H9 (cell line): ENCODE data around the gene CNNM1. TPM values are rescaled to one million over a fixed set of nuclear protein-coding genes. Genes with fewer than 3 reads are reported as not detected.

Experiments used
- DNase-seq: peaks from one replicate; pipeline ENCODE4 v3.0.0-alpha.2; 2017
- H2AFZ ChIP-seq: one replicate; pipeline ENCODE4 v1.6.1; 2013; ENCODE audit warnings: mild to moderate bottlenecking, low read length, control low read depth, moderate library complexity
- H2AK5ac ChIP-seq: 2 replicates; pipeline ENCODE4 v1.6.1; 2013; ENCODE audit warnings: low read length, control low read depth, mixed read lengths; ENCODE audit not compliant: insufficient read length
- H2BK120ac ChIP-seq: one replicate; pipeline ENCODE4 v1.6.1; 2013; ENCODE audit warnings: low read depth, mild to moderate bottlenecking, low read length, control low read depth, inconsistent platforms; ENCODE audit not compliant: poor library complexity, severe bottlenecking
- H2BK12ac ChIP-seq: 2 replicates; pipeline ENCODE4 v1.6.1; 2013; ENCODE audit warnings: low read length, control low read depth, mixed read lengths, low read depth; ENCODE audit not compliant: insufficient read length
- H2BK15ac ChIP-seq: 2 replicates; pipeline ENCODE4 v1.6.1; 2013; ENCODE audit warnings: low read depth, low read length, control low read depth
- H2BK20ac ChIP-seq: one replicate; pipeline ENCODE4 v1.6.1; 2013; ENCODE audit warnings: low read depth, mild to moderate bottlenecking, low read length, control low read depth, inconsistent platforms; ENCODE audit not compliant: poor library complexity, severe bottlenecking
- H2BK5ac ChIP-seq: 2 replicates; pipeline ENCODE4 v1.6.1; 2013; ENCODE audit warnings: low read length, control low read depth, mixed read lengths; ENCODE audit not compliant: insufficient read length
- H3K14ac ChIP-seq: 2 replicates; pipeline ENCODE4 v1.6.1; 2013; ENCODE audit warnings: low read length, control low read depth; ENCODE audit not compliant: insufficient read depth
- H3K18ac ChIP-seq: 2 replicates; pipeline ENCODE4 v1.6.1; 2013; ENCODE audit warnings: low read depth, mild to moderate bottlenecking, mixed read lengths, low read length, control low read depth; ENCODE audit not compliant: insufficient read length
- H3K23ac ChIP-seq: 2 replicates; pipeline ENCODE4 v1.6.1; 2013; ENCODE audit warnings: low read length, control low read depth, mixed read lengths, low read depth; ENCODE audit not compliant: insufficient read length
- H3K23me2 ChIP-seq: 2 replicates; pipeline ENCODE4 v1.6.1; 2013; ENCODE audit warnings: low read depth, mild to moderate bottlenecking, mixed read lengths, low read length, control low read depth; ENCODE audit not compliant: insufficient read length, poor library complexity, severe bottlenecking
- H3K27ac ChIP-seq: 2 replicates; pipeline ENCODE4 v1.5.1; 2013; ENCODE audit warnings: low read length, control low read depth, mixed read lengths, low read depth; ENCODE audit not compliant: insufficient read length
- H3K27me3 ChIP-seq: 2 replicates; pipeline ENCODE4 v1.6.1; 2013; ENCODE audit warnings: low read length, control low read depth, inconsistent platforms; ENCODE audit not compliant: insufficient read depth
- H3K4ac ChIP-seq: 2 replicates; pipeline ENCODE4 v1.6.1; 2013; ENCODE audit warnings: low read depth, mild to moderate bottlenecking, control low read depth, inconsistent platforms, low read length, moderate library complexity
- H3K4me1 ChIP-seq: 2 replicates; pipeline ENCODE4 v1.6.1; 2013; ENCODE audit warnings: low read length, control low read depth, inconsistent platforms; ENCODE audit not compliant: insufficient read depth
- H3K4me2 ChIP-seq: 2 replicates; pipeline ENCODE4 v1.6.1; 2013; ENCODE audit warnings: low read length, control low read depth, mixed read lengths; ENCODE audit not compliant: insufficient read length, insufficient read depth
- H3K56ac ChIP-seq: 2 replicates; pipeline ENCODE4 v1.6.1; 2013; ENCODE audit warnings: low read depth, mild to moderate bottlenecking, mixed read lengths, low read length, control low read depth; ENCODE audit not compliant: insufficient read length
- H3K79me1 ChIP-seq: 2 replicates; pipeline ENCODE4 v1.6.1; 2013; ENCODE audit warnings: low read depth, mild to moderate bottlenecking, moderate library complexity, low read length, control low read depth, inconsistent platforms; ENCODE audit not compliant: insufficient read depth, poor library complexity, severe bottlenecking
- H3K79me2 ChIP-seq: 2 replicates; pipeline ENCODE4 v1.6.1; 2013; ENCODE audit warnings: low read length, control low read depth, inconsistent platforms; ENCODE audit not compliant: insufficient read depth
- H3K9ac ChIP-seq: 2 replicates; pipeline ENCODE4 v1.6.1; 2013; ENCODE audit warnings: low read length, control low read depth, mixed read lengths; ENCODE audit not compliant: insufficient read length; ENCODE audit errors: extremely low read depth
- H3K9me3 ChIP-seq: one replicate; pipeline ENCODE4 v1.6.1; 2013; ENCODE audit warnings: low read depth, low read length, inconsistent platforms; ENCODE audit not compliant: control insufficient read depth
- H3T11ph ChIP-seq: one replicate; pipeline ENCODE4 v1.6.1; 2013; ENCODE audit warnings: mild to moderate bottlenecking, low read length, control low read depth, inconsistent platforms
- H4K20me1 ChIP-seq: one replicate; pipeline ENCODE4 v1.6.1; 2013; ENCODE audit not compliant: control insufficient read depth, insufficient read length, insufficient read depth
- H4K5ac ChIP-seq: 2 replicates; pipeline ENCODE4 v1.6.1; 2013; ENCODE audit warnings: low read depth, mild to moderate bottlenecking, mixed read lengths, low read length, control low read depth; ENCODE audit not compliant: insufficient read length
- H4K8ac ChIP-seq: replicated peaks from 2 replicates; pipeline ENCODE4 v1.6.1; 2013; ENCODE audit warnings: low read length, control low read depth, mixed read lengths, low read depth; ENCODE audit not compliant: insufficient read length
- H4K91ac ChIP-seq: 2 replicates; pipeline ENCODE4 v1.6.1; 2013; ENCODE audit warnings: low read depth, mild to moderate bottlenecking, moderate library complexity, mixed read lengths, low read length, control low read depth; ENCODE audit not compliant: insufficient read length
- H3K27ac Mint-ChIP-seq, 3 experiments: 2 replicates in 2 of 3; 3 replicates in 1 of 3; pipeline ENCODE4 v1.8.0; 2020 to 2021; ENCODE audit warnings: mixed read lengths in 3 of 3, mild to moderate bottlenecking in 1 of 3, moderate library complexity in 1 of 3
- H3K27me3 Mint-ChIP-seq: 2 replicates; pipeline ENCODE4 v1.8.0; 2021; ENCODE audit warnings: low read depth, mild to moderate bottlenecking, moderate library complexity, mixed read lengths
- H3K36me3 Mint-ChIP-seq, 3 experiments: 2 replicates in 2 of 3; 3 replicates in 1 of 3; pipeline ENCODE4 v1.8.0; 2020 to 2021; ENCODE audit warnings: low read depth in 3 of 3, mixed read lengths in 3 of 3; ENCODE audit not compliant: insufficient read depth in 1 of 3
- H3K4me1 Mint-ChIP-seq, 2 experiments: 2 replicates each; pipeline ENCODE4 v1.8.0; 2020; ENCODE audit warnings: mixed read lengths in 2 of 2
- H3K4me3 Mint-ChIP-seq, 2 experiments: 2 replicates in 1 of 2; 3 replicates in 1 of 2; pipeline ENCODE4 v1.8.0; 2020 to 2021; ENCODE audit warnings: mild to moderate bottlenecking in 2 of 2, mixed read lengths in 2 of 2, moderate library complexity in 1 of 2
- H3K9me3 Mint-ChIP-seq, 2 experiments: 2 replicates in 1 of 2; 3 replicates in 1 of 2; pipeline ENCODE4 v1.8.0; 2020; ENCODE audit warnings: mild to moderate bottlenecking in 2 of 2, mixed read lengths in 2 of 2, moderate library complexity in 1 of 2
- CTCF ChIP-seq: fragments of 200-600 bp; sonication (generic); conservative IDR thresholded peaks from 3 replicates; pipeline ENCODE4 v1.8.0; 2021; ENCODE audit warnings: antibody characterized with exemption, mild to moderate bottlenecking
- WGBS: extraction: QIAGEN DNeasy Blood & Tissue Kit; methylation state at CpG from one replicate; pipeline ENCODE4 v1.1.7; 2013; ENCODE audit warnings: missing lambda C conversion rate, low lambda C conversion rate, mixed read lengths; ENCODE audit not compliant: insufficient read length; ENCODE audit errors: extremely low coverage; 5-methylcytosine and 5-hydroxymethylcytosine counted together
- total RNA-seq: library from RNA; stranded (reverse); gene quantifications from 2 replicates; pipeline ENCODE4 v1.2.1, GENCODE V29; 2021

The CNNM1 gene
- total RNA-seq, 1 experiment from 2014 or later: 0.35 TPM

GRCh38 chr10:99315853-99316252, 13.3 kb upstream of the CNNM1 start:
- peak; percentile 29 for DNase-seq
- H3K27ac Mint-ChIP-seq: no peak overlapping the region
- WGBS: no CpG with 5 or more reads among the region's 16 CpGs

More at GRCh38 chr10:99315853-99316252, 13.3 kb upstream of the CNNM1 start:
- Mint-ChIP-seq H3K4me1 (no peaks in the 10 kb centered on the region), H3K36me3 (no peaks in the 10 kb centered on the region), H3K9me3 (peaks cover 0 to 5% of the 10 kb centered on the region in 2 experiments; a peak in 2 of 5 replicates), H3K4me3 (no peak overlapping the region), H3K27me3 (peaks cover 4% of the 10 kb centered on the region)
- H4K5ac ChIP-seq: no peak overlapping the region
- H4K91ac ChIP-seq: no peak overlapping the region
- H3K18ac ChIP-seq: no peak overlapping the region
- no peak overlapping the region for H3K14ac ChIP-seq
- H3K9me3 ChIP-seq: no peaks in the 10 kb centered on the region
- H3K4me1 ChIP-seq: no peaks in the 10 kb centered on the region
- no peaks in the 10 kb centered on the region for H3K23me2 ChIP-seq
- H3K27me3 ChIP-seq: no peaks in the 10 kb centered on the region
- no peaks in the 10 kb centered on the region for H4K20me1 ChIP-seq
- no peak for TF ChIP-seq CTCF
- H2BK120ac ChIP-seq: no peak overlapping the region
- no peak overlapping the region for H3K23ac ChIP-seq
- H2BK12ac ChIP-seq: no peak overlapping the region
- no peak overlapping the region for H2BK20ac ChIP-seq
- no peak overlapping the region for H2BK15ac ChIP-seq
- no peak overlapping the region for H2AFZ ChIP-seq
- no peak overlapping the region for H2BK5ac ChIP-seq
- H3K79me2 ChIP-seq: no peaks in the 10 kb centered on the region
- no peak overlapping the region for H3K27ac ChIP-seq
- H3K4me2 ChIP-seq: no peak overlapping the region
- no peak overlapping the region for H3K9ac ChIP-seq
- no peak overlapping the region for H3K56ac ChIP-seq
- no peak overlapping the region for H3T11ph ChIP-seq
- no peak overlapping the region for H2AK5ac ChIP-seq
- no peak overlapping the region for H3K4ac ChIP-seq
- H4K8ac ChIP-seq: no peak overlapping the region
- H3K79me1 ChIP-seq: no peaks in the 10 kb centered on the region
